ENCODE results near the gene DUSP28.

The DUSP28 gene

DNA sequence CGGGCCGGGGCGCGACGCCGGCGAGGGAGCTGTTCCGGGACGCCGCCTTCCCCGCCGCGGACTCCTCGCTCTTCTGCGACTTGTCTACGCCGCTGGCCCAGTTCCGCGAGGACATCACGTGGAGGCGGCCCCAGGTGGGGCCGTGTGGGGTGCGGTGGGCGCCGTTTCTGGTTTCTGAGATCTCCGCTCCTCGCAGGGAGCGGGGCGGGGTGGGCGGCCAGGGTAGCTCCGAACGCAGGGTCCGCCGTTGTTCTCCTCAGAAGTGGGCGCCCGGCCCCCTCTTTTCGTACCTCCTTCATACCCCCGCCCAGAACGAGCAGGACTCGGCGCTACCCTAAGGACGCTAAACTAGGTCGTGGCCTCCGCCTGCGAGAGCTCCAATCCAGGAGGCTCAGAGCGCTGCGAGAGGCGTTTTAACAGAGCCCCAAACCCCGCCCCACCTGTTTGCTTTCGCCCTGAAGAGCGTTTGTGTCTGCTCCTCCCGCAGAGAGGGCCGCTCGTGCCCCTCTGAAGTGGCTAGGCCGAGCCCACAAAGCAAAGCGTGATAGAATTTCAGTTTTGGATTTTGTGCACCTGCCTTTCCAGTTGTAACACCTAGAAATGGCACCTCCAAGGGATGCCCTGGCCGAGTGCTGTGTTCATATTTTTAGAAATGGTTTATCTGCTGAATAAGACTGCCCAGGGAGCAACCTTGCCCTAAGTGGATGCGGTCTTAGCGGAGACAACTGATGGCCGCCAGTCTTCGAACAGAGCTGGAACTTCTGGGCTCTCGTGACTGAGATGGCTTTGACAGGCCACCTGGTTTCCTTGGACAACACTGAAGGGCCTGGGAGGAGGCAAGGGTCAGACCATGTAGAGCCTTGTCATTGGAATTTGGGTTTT lies 27.0 kb downstream of the DUSP28 start:
- Mint-ChIP-seq H3K27me3 (no peaks in the 10 kb centered on the region), H3K36me3 (ENCODE audit: low read depth) (peaks cover 55% of the 10 kb centered on the region), H3K9me3 (no peaks in the 10 kb centered on the region), H3K4me1 (ENCODE audit: low read depth) (peaks cover 57% of the 10 kb centered on the region), H3K4me3 (peak overlapping the region; percentile 92), H3K27ac (peak overlapping the region; percentile 97)
- intact Hi-C loops (cut with micrococcal nuclease) = loop anchor here (2.0 to 5.0 kb wide), 3 partner anchors 26 to 75 kb away; partner anchors contain the start of gene DUSP28

DNA sequence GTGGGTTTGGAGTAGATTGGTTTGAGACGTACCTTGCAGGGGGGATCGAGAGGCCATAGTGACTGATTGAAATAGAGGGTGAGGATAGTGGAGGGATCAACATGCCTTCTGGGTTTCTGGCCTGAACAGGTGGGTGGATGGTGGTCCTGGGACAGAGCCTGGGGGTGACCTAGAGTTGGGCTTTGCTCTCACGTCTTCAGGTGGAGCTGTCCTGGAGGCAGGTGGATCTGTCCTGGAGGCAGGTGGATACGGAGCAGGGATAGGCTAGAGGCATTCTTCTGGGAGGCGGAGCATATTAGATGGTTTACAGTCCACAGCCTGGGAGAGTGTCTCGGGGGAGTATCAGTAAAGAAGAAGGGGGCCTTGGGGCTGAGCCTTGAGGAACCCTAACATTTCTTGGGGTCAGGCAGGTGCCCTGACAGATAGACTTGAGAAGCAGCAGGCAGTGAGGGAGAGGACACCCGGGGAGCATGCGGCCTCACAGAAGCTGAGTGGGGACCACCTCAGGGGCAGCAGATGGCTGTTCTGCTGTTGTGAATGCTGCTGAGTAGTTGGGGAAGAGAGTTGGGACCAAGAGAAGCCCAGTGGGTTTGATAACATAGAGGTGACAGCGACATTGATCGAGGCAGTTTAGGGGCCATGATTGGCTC lies 28.0 kb downstream of the DUSP28 start:
- H3K27me3 Mint-ChIP-seq = no peaks in the 10 kb centered on the region
- H3K4me1 Mint-ChIP-seq (ENCODE audit: low read depth) = peaks cover 48% of the 10 kb centered on the region
- peak overlapping the region; percentile 92 for H3K4me3 Mint-ChIP-seq
- H3K9me3 Mint-ChIP-seq = no peaks in the 10 kb centered on the region
- intact Hi-C loops (cut with micrococcal nuclease) = loop anchor here (5.0 kb wide), 1 partner anchor 76 kb away; no protein-coding TSS in a partner anchor
- peaks cover 61% of the 10 kb centered on the region for H3K36me3 Mint-ChIP-seq (ENCODE audit: low read depth)
- H3K27ac Mint-ChIP-seq = peak overlapping the region; percentile 97

DNA sequence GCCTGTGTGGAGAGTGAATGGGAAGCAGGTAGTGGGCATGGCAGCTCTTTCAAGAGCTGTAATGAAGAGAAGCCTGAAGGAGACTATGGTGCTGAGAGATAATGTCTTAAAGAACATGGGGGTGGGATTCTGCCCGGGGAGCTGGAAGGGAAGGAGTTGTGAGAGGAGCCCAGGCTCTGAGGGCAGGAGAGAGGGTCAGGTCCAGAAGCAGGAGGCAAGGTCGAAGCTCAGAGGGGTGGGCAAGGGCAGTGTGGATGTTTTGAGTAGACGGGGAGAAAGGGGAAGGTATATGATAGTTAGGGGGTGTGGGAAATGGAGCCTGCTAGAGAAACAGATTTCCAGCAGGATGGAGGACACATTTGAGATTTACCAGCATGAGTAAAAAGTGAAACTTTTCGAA lies 28.5 kb downstream of the DUSP28 start:
- Mint-ChIP-seq H3K9me3 (no peaks in the 10 kb centered on the region), H3K27ac (peak overlapping the region; percentile 97), H3K4me3 (no peak overlapping the region), H3K4me1 (ENCODE audit: low read depth) (peaks cover 43% of the 10 kb centered on the region), H3K27me3 (no peaks in the 10 kb centered on the region), H3K36me3 (ENCODE audit: low read depth) (peaks cover 63% of the 10 kb centered on the region)
- intact Hi-C loops (cut with micrococcal nuclease) = loop anchor here (5.0 kb wide), 1 partner anchor 76 kb away; no protein-coding TSS in a partner anchor

DNA sequence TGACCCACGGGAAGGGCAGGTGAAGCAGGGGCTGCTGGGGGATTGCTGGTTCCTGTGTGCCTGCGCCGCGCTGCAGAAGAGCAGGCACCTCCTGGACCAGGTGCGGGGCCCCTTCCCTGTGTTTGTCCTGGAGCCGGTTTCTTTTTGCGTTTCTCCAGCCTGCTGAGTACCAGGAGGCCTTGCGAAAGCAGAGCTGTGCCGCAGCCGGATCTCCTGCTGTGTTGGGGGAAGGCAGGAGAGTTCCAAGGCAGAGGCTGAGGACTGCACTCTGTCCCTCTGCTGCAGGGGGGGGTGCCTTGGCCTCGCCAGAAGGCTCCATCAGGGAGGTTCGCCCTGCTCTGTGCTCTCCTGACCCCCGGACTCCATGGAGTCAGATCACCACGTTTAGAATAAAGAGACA lies 29.2 kb downstream of the DUSP28 start:
- intact Hi-C loops (cut with micrococcal nuclease) = loop anchor here (5.0 kb wide), 1 partner anchor 77 kb away; no protein-coding TSS in a partner anchor
- no peaks in the 10 kb centered on the region for H3K9me3 Mint-ChIP-seq
- H3K27ac Mint-ChIP-seq = peak overlapping the region; percentile 97
- H3K4me1 Mint-ChIP-seq (ENCODE audit: low read depth) = peaks cover 37% of the 10 kb centered on the region
- no peaks in the 10 kb centered on the region for H3K27me3 Mint-ChIP-seq
- peaks cover 68% of the 10 kb centered on the region for H3K36me3 Mint-ChIP-seq (ENCODE audit: low read depth)
- H3K4me3 Mint-ChIP-seq = no peak overlapping the region

DNA sequence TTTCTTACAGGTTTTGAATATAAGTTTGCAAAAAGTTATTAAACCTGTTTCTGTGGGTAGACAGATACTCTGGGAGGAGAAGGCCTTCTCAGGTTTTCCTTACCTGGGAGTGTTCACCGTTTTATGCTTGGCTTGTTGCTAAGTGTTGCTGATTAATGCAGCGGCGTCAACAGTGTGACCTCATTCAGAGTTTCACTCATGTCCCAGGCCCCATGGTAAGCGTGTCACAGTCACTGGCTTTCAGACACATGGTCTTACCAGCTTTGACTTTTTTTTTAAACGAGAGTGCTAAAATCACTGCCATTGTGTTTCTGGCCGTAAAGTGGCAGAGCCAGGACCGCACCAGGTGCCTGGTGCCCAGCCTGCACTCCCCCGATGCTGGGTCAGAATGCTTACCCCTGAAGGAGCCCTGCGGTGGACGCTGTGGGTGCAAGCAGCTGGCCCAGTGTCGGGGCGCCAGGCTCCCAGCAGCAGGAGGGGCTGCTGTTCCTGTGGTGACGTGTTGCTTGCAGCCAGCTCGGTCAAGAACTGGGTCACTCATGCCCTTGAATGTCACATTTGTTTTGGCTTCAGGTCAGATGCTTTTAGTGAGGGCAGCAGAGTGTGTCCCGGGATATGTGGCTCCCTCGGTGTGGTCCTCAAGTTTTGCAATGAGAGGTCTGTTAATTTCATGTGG lies 29.8 kb downstream of the DUSP28 start:
- H3K36me3 Mint-ChIP-seq (ENCODE audit: low read depth) = peaks cover 68% of the 10 kb centered on the region
- no peak overlapping the region for H3K27ac Mint-ChIP-seq
- intact Hi-C loops (cut with micrococcal nuclease) = loop anchor here (5.0 to 10.0 kb wide), 2 partner anchors 78 to 115 kb away; no protein-coding TSS in a partner anchor
- H3K4me3 Mint-ChIP-seq = no peak overlapping the region
- no peaks in the 10 kb centered on the region for H3K9me3 Mint-ChIP-seq
- no peaks in the 10 kb centered on the region for H3K27me3 Mint-ChIP-seq
- H3K4me1 Mint-ChIP-seq (ENCODE audit: low read depth) = peaks cover 32% of the 10 kb centered on the region

DNA sequence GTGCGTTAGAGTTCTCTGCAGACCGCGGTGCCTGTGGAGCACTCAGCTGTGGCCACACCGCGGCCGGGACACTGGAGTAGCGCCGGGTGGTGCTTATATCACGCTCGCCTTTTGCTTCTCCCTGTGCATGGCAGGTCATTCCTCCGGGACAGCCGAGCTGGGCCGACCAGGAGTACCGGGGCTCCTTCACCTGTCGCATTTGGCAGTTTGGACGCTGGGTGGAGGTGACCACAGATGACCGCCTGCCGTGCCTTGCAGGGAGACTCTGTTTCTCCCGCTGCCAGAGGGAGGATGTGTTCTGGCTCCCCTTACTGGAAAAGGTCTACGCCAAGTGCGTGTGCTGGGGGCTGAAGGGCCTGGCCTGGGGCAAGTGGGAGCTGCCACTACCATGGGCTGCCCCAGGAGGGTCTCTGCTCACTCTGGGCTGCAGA lies 30.5 kb downstream of the DUSP28 start:
- H3K27me3 Mint-ChIP-seq = no peaks in the 10 kb centered on the region
- H3K27ac Mint-ChIP-seq = no peak overlapping the region
- peaks cover 35% of the 10 kb centered on the region for H3K4me1 Mint-ChIP-seq (ENCODE audit: low read depth)
- H3K36me3 Mint-ChIP-seq (ENCODE audit: low read depth) = peaks cover 74% of the 10 kb centered on the region
- no peaks in the 10 kb centered on the region for H3K9me3 Mint-ChIP-seq
- H3K4me3 Mint-ChIP-seq = no peak overlapping the region
- intact Hi-C loops (cut with micrococcal nuclease) = loop anchor here (10.0 kb wide), 1 partner anchor 114 kb away; no protein-coding TSS in a partner anchor

DNA sequence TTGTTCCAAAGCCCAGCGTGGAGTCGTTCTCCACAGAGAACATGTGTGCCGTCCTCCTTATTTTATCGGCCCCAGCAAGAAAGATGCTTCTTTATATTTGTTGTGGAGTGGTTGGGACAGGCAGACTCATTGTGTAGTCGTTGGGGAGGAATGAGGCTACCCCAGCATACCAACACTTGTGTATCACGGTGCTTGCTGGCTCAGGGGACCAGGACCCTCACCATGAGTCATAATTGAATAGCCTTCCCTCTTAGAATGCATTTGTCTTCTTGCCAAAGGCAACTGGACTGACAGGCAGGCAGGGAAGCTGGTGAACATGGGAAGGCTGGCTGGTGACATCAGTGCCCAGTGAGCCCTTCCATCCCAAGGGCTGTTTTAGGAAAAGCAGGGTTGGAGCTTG lies 31.1 kb downstream of the DUSP28 start:
- H3K27ac Mint-ChIP-seq = no peak overlapping the region
- peaks cover 74% of the 10 kb centered on the region for H3K36me3 Mint-ChIP-seq (ENCODE audit: low read depth)
- H3K27me3 Mint-ChIP-seq = no peaks in the 10 kb centered on the region
- no peak overlapping the region for H3K4me3 Mint-ChIP-seq
- H3K4me1 Mint-ChIP-seq (ENCODE audit: low read depth) = peaks cover 38% of the 10 kb centered on the region
- intact Hi-C loops (cut with micrococcal nuclease) = loop anchor here (10.0 kb wide), 1 partner anchor 114 kb away; no protein-coding TSS in a partner anchor
- no peaks in the 10 kb centered on the region for H3K9me3 Mint-ChIP-seq

DNA sequence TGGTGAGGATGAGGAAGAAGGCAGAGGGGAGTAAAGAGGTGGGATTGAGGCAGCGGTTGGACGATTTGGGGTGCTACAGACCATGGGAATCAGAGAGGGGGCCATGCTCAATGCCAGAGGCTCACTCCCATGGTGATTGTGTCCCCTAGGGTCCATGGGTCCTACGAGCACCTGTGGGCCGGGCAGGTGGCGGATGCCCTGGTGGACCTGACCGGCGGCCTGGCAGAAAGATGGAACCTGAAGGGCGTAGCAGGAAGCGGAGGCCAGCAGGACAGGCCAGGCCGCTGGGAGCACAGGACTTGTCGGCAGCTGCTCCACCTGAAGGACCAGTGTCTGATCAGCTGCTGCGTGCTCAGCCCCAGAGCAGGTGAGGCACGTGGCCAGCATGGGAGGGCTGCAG lies 31.6 kb downstream of the DUSP28 start:
- no peaks in the 10 kb centered on the region for H3K27me3 Mint-ChIP-seq
- H3K36me3 Mint-ChIP-seq (ENCODE audit: low read depth) = peaks cover 80% of the 10 kb centered on the region
- H3K4me3 Mint-ChIP-seq = no peak overlapping the region
- H3K4me1 Mint-ChIP-seq (ENCODE audit: low read depth) = peaks cover 38% of the 10 kb centered on the region
- intact Hi-C loops (cut with micrococcal nuclease) = loop anchor here (10.0 kb wide), 1 partner anchor 113 kb away; no protein-coding TSS in a partner anchor
- H3K9me3 Mint-ChIP-seq = no peaks in the 10 kb centered on the region
- no peak overlapping the region for H3K27ac Mint-ChIP-seq

DNA sequence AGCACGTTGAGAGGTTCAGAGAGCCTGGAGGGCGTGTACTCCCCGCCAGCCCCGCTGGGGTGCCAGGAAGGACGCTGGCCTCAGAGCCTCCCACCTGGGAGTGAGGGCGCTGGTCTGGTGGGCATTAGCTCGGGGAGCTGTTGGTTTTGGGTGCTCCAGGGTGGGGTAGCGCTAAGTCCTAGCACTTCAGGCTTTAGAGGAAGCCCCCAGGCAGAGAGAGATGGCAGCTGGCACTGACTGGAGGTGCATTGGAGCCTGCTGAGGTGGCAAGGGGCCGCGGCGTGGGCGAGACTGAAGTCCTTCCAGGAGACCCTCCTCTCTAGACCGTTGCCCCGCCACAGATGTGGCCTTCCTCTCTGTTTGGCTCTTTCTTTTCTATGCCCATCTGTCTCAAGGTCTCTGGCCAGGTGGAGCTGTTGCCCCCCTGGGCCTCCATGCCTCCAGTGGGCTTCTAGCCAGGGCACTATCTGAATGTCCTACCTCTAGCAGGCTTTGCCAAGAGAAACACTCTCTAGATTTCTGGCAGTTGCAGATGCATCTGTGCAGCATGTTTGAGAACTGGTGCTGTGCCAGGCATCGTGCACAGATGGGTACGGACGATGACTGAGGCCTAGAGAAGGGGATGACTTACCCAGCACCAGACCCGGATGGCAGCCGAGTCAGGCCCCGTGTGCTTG lies 33.0 kb downstream of the DUSP28 start:
- Mint-ChIP-seq H3K4me3 (no peak overlapping the region), H3K9me3 (no peaks in the 10 kb centered on the region), H3K4me1 (ENCODE audit: low read depth) (peaks cover 27% of the 10 kb centered on the region), H3K36me3 (ENCODE audit: low read depth) (peaks cover 94% of the 10 kb centered on the region), H3K27me3 (no peaks in the 10 kb centered on the region), H3K27ac (no peak overlapping the region)
- intact Hi-C loops (cut with micrococcal nuclease) = loop anchor here (10.0 kb wide), 1 partner anchor 112 kb away; no protein-coding TSS in a partner anchor

DNA sequence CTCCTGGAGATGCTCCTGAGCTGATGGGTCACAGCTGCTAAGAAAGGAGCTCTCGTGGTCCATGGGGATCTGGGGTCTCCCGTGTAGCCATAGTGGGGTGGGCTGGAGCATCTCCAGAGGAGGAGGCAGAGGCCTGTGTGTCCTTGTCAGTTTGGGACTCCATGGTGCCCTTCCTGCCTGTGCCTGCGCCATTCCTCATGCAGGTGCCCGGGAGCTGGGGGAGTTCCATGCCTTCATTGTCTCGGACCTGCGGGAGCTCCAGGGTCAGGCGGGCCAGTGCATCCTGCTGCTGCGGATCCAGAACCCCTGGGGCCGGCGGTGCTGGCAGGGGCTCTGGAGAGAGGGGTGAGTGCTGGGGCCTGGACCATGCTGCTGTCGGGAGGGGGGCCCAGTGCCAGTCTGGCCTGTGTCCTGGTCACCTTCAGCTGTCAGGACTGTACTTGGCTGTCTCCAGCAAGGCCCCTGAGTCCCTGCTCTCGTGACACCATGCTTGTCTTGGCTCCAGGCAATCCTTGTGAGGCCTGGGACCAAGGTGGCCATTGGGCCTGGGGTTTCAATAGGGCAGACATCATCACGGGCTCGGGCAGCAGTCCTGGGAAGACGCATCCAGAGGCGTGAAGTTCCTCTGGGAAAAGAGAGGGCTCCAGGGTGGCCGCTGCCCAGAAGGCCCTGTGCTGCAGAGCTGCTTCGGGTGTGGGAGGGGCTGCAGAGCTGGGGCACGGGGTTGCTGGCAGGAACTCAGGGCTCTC lies 33.7 kb downstream of the DUSP28 start:
- no peaks in the 10 kb centered on the region for H3K27me3 Mint-ChIP-seq
- peaks cover 20% of the 10 kb centered on the region for H3K4me1 Mint-ChIP-seq (ENCODE audit: low read depth)
- intact Hi-C loops (cut with micrococcal nuclease) = loop anchor here (10.0 kb wide), 1 partner anchor 111 kb away; no protein-coding TSS in a partner anchor
- H3K9me3 Mint-ChIP-seq = no peaks in the 10 kb centered on the region
- no peak overlapping the region for H3K4me3 Mint-ChIP-seq
- peak overlapping the region; percentile 34 for H3K27ac Mint-ChIP-seq
- peaks cover 100% of the 10 kb centered on the region for H3K36me3 Mint-ChIP-seq (ENCODE audit: low read depth)

DNA sequence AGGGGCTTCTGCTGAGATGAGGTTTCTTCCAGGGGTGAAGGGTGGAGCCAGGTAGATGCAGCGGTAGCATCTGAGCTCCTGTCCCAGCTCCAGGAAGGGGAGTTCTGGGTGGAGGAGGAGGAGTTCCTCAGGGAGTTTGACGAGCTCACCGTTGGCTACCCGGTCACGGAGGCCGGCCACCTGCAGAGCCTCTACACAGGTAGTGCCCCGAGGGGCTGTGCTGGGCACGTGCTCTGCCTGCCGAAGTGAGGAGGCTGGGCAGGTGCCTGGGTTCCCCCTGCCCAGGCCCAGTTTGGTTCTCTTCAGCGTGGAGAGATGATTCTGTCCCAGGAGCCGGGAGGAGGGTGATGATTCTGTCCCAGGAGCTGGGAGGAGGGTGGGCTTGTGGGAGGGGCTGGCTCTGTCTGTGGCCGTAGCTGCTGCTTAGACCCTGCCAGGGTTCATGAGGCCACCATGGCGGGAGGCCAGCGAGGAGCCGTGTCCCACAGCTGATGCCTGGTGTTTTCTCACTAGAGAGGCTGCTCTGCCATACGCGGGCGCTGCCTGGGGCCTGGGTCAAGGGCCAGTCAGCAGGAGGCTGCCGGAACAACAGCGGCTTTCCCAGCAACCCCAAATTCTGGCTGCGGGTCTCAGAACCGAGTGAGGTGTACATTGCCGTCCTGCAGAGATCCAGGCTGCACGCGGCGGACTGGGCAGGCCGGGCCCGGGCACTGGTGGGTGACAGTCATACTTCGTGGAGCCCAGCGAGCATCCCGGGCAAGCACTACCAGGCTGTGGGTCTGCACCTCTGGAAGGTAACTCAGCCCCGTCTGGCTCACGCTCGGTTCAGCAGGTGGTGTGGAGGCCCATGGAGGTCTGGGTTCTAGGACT lies 34.6 kb downstream of the DUSP28 start:
- no peak overlapping the region for H3K4me3 Mint-ChIP-seq
- peaks cover 100% of the 10 kb centered on the region for H3K36me3 Mint-ChIP-seq (ENCODE audit: low read depth)
- intact Hi-C loops (cut with micrococcal nuclease) = loop anchor here (10.0 kb wide), 1 partner anchor 110 kb away; no protein-coding TSS in a partner anchor
- peak overlapping the region; percentile 34 for H3K27ac Mint-ChIP-seq
- H3K9me3 Mint-ChIP-seq = no peaks in the 10 kb centered on the region
- peaks cover 14% of the 10 kb centered on the region for H3K4me1 Mint-ChIP-seq (ENCODE audit: low read depth)
- no peaks in the 10 kb centered on the region for H3K27me3 Mint-ChIP-seq
